ENCODE data around the gene PLXNA3. TPM values are rescaled to one million over a fixed set of nuclear protein-coding genes. Genes with fewer than 3 reads are reported as not detected.

The PLXNA3 gene
- polyA plus RNA-seq, 3 donors: 0.02 to 10.9 TPM; not detected in 1

DNA sequence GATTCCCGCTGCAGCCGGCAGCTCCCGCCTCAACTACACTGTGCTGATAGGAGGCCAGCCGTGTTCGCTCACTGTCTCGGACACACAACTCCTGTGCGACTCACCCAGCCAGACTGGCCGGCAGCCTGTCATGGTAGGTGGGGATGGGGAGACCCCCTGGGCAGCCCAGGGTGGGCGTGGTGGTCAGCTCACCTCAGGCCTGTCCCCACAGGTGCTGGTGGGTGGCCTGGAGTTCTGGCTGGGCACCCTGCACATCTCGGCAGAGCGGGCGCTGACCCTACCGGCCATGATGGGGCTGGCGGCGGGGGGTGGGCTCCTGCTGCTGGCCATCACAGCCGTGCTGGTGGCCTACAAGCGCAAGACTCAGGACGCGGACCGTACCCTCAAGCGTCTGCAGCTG, 9.5 kb downstream of the PLXNA3 start:
- H3K27me3 ChIP-seq (ENCODE audit: control insufficient read depth in 2 of 2, insufficient read depth in 2 of 2, low read length in 2 of 2): no peaks in the 10 kb centered on the region
- Mint-ChIP-seq H3K4me1 (no peaks in the 10 kb centered on the region), H3K36me3 (no peaks in the 10 kb centered on the region), H3K4me3 (no peak overlapping the region), H3K9me3 (peaks cover 0 to 7% (median 0%) of the 10 kb centered on the region in 7 donors), H3K27me3 (ENCODE audit: low read depth in 3 of 3) (peaks cover 0 to 9% (median 2%) of the 10 kb centered on the region in 3 donors), H3K27ac (no peak overlapping the region)
- no peak overlapping the region for H3K4me2 ChIP-seq (replicated peaks; ENCODE audit: extremely low read depth, low read length, poor library complexity, severe bottlenecking)
- whole genome bisulfite sequencing (ENCODE audit: insufficient coverage): 97% methylated on average over 12 of the region's 21 CpGs
- H3K9me3 ChIP-seq (replicated peaks in 1 of 2; ENCODE audit: control insufficient read depth in 1 of 2, insufficient read depth in 1 of 2, low read length in 2 of 2): peaks cover 0 to 4% of the 10 kb centered on the region in 2 donors
- H3K36me3 ChIP-seq (replicated peaks in 1 of 2; ENCODE audit: control insufficient read depth in 1 of 2, insufficient read depth in 2 of 2, low read length in 2 of 2): no peaks in the 10 kb centered on the region
- no peaks in the 10 kb centered on the region for H4K20me1 ChIP-seq (ENCODE audit: insufficient read depth, low read length)
- TF ChIP-seq, protein P1, sequence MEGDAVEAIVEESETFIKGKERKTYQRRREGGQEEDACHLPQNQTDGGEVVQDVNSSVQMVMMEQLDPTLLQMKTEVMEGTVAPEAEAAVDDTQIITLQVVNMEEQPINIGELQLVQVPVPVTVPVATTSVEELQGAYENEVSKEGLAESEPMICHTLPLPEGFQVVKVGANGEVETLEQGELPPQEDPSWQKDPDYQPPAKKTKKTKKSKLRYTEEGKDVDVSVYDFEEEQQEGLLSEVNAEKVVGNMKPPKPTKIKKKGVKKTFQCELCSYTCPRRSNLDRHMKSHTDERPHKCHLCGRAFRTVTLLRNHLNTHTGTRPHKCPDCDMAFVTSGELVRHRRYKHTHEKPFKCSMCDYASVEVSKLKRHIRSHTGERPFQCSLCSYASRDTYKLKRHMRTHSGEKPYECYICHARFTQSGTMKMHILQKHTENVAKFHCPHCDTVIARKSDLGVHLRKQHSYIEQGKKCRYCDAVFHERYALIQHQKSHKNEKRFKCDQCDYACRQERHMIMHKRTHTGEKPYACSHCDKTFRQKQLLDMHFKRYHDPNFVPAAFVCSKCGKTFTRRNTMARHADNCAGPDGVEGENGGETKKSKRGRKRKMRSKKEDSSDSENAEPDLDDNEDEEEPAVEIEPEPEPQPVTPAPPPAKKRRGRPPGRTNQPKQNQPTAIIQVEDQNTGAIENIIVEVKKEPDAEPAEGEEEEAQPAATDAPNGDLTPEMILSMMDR (IDR thresholded peaks at IDR 0.05): no peak
- DNase-seq: no peak
- intact Hi-C loops (cut with micrococcal nuclease): no loop called here
- H2AFZ ChIP-seq (ENCODE audit: insufficient read depth, low read depth, low read length, poor library complexity, severe bottlenecking): no peak overlapping the region
- H3K79me2 ChIP-seq (ENCODE audit: insufficient read depth, low read length): no peaks in the 10 kb centered on the region
- no peaks in the 10 kb centered on the region for H3K4me1 ChIP-seq (ENCODE audit: control insufficient read depth in 1 of 2, insufficient read depth in 2 of 2, low read length in 2 of 2)
- no peak overlapping the region for H3K4me3 ChIP-seq (replicated peaks in 1 of 3; ENCODE audit: low read depth in 2 of 3, low read length in 3 of 3)
- H3K9ac ChIP-seq (ENCODE audit: insufficient read depth, low read length, poor library complexity, severe bottlenecking): no peak overlapping the region
- H3K27ac ChIP-seq (ENCODE audit: low read depth in 1 of 2, low read length in 2 of 2): no peak overlapping the region

- H3K9me3 ChIP-seq (replicated peaks in 1 of 2; ENCODE audit: control insufficient read depth in 1 of 2, insufficient read depth in 1 of 2, low read length in 2 of 2): peaks cover 0 to 4% of the 10 kb centered on the region in 2 donors
- H3K27ac ChIP-seq (ENCODE audit: low read depth in 1 of 2, low read length in 2 of 2): no peak overlapping the region
- no peaks in the 10 kb centered on the region for H3K36me3 ChIP-seq (replicated peaks in 1 of 2; ENCODE audit: control insufficient read depth in 1 of 2, insufficient read depth in 2 of 2, low read length in 2 of 2)
- H3K4me1 ChIP-seq (ENCODE audit: control insufficient read depth in 1 of 2, insufficient read depth in 2 of 2, low read length in 2 of 2): no peaks in the 10 kb centered on the region
- no peaks in the 10 kb centered on the region for H3K27me3 ChIP-seq (ENCODE audit: control insufficient read depth in 2 of 2, insufficient read depth in 2 of 2, low read length in 2 of 2)
- H3K36me3 Mint-ChIP-seq: no peaks in the 10 kb centered on the region
- no peaks in the 10 kb centered on the region for H3K79me2 ChIP-seq (ENCODE audit: insufficient read depth, low read length)
- no peak for DNase-seq
- H3K4me2 ChIP-seq (replicated peaks; ENCODE audit: extremely low read depth, low read length, poor library complexity, severe bottlenecking): no peak overlapping the region
- H3K4me3 ChIP-seq (replicated peaks in 1 of 3; ENCODE audit: low read depth in 2 of 3, low read length in 3 of 3): no peak overlapping the region
- H2AFZ ChIP-seq (ENCODE audit: insufficient read depth, low read depth, low read length, poor library complexity, severe bottlenecking): no peak overlapping the region
- H3K4me1 Mint-ChIP-seq: no peaks in the 10 kb centered on the region
- no peak overlapping the region for H3K4me3 Mint-ChIP-seq
- 96% methylated on average over 15 of the region's 23 CpGs for WGBS (ENCODE audit: insufficient coverage)
- no peak overlapping the region for H3K9ac ChIP-seq (ENCODE audit: insufficient read depth, low read length, poor library complexity, severe bottlenecking)
- H4K20me1 ChIP-seq (ENCODE audit: insufficient read depth, low read length): no peaks in the 10 kb centered on the region
- no peak overlapping the region for H3K27ac Mint-ChIP-seq
- H3K9me3 Mint-ChIP-seq: peaks cover 0 to 7% (median 0%) of the 10 kb centered on the region in 7 donors
- intact Hi-C loops (cut with micrococcal nuclease): no loop called here
- H3K27me3 Mint-ChIP-seq (ENCODE audit: low read depth in 3 of 3): peaks cover 0 to 6% (median 2%) of the 10 kb centered on the region in 3 donors
- TF ChIP-seq, protein P1 (IDR thresholded peaks at IDR 0.05): no peak
Observed at GRCh38 chrX:154468217-154468616, 10.1 kb downstream of the PLXNA3 start.

Data from CD14-positive monocyte (primary cell).